GM18907 (cell line): ENCODE data around the gene NELFA.

ENCODE experiments used
- ATAC-seq: cut with Tn5 transposase; IDR thresholded peaks from one replicate; pipeline ENCODE4 v1.9.1; 2021; ENCODE audit warnings: mild to moderate bottlenecking, moderate library complexity; ENCODE audit not compliant: unreplicated experiment

Gene NELFA

DNA sequence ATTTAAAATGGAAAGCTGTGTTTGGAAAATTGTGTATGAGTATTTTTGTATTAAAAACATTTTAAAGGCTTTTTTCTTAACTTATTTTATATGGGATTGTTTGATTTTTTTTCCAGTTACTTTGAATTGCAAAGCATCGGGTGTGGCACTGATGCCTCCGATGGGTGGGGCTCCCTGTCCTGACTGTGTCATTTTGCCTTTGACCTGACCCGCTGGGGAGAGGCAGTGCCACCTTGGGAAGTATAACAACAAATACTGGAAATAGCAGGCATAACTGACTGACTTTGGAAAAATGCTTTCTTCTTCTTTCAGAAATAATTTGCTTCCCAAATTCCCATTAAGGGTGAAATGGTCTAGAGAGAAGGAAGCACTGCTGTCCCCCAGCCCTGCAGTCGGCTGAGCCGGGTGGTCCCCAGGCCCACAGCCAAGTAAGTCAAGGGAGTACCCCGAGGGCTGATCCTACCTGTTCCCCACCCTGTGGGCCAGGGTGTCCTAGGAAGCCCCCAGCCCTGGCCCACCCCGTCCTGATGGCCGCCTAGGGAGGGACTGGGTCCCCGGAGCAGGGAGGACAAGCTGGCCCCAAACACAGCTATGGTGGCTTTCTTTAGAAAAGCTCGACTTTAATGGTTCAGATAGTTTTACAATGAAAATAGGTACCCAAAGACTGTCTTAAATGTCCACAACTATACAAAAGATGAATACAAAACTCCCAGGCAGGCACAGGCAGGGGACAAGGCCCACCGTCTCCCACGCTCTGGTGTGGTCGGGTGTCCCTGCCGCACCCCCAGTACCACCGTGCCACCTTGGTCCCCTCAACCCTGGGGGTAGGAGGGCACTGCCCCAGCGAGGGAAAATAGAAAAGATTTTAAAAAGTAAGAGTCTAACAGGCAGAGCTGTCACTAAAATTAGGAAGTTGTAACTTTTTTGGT, 26.4 kb downstream of the NELFA start:
- ATAC-seq, result no peak

DNA sequence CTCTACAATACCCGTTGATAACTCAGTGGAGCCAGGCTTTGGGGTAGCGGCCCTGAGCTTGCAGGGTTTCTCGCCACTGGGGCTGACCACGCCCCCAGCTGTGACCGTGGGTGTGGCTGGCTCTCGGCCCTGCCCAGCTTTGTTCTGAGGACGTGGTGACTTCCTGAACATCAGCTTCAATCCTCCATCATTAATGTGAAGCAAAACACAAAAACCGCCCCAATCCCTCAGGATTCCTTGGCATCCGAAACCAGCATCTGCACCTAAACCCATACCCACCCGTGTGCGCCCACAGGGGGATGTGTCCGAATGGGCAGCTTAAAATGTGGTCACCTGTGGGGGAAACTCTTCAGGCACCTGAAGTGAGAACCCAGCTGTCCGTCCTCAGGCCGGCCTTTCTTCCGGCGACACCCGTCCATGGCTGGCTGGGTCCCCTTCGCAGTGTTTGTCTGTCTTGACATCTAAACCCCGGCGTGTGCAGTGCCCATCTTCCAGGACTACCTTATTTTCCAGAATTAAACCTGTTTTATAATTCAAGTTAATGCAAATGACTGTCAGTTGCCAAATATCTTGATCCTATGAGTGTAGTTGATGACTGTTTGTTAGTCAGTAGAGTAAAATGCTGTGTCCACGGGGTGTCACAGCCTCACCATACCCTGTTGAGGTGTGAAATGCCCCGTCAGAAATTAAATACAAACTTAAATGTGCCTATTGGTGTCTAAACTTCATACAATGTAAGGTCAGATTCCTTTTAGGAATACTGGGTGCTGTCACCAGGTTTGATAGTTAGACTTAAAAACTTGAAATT, 27.3 kb downstream of the NELFA start:
- ATAC-seq, result no peak

DNA sequence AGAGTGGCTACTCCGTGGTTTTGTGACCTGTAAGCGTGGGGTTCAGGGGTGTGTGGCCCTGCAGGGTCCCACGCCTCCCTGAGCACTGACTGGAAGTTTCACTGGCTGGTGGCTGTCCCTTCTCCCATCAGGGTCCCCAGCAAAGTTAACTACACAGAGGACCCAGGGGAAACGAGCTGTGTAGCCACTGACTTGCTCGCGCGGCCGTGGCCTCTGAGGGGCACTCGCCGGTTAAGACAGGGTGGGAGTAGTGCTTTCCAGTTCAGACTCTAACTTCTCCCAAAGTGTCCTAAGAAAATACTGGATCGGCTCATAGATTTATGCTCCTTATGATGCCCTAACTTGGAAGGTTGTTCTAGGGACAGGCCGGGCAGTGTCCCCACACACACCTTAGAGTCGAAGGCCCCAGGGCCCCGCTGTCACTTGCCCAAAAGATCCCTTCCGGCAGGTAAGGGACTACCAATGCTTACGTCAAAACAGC, 28.2 kb downstream of the NELFA start:
- ATAC-seq, result no peak

DNA sequence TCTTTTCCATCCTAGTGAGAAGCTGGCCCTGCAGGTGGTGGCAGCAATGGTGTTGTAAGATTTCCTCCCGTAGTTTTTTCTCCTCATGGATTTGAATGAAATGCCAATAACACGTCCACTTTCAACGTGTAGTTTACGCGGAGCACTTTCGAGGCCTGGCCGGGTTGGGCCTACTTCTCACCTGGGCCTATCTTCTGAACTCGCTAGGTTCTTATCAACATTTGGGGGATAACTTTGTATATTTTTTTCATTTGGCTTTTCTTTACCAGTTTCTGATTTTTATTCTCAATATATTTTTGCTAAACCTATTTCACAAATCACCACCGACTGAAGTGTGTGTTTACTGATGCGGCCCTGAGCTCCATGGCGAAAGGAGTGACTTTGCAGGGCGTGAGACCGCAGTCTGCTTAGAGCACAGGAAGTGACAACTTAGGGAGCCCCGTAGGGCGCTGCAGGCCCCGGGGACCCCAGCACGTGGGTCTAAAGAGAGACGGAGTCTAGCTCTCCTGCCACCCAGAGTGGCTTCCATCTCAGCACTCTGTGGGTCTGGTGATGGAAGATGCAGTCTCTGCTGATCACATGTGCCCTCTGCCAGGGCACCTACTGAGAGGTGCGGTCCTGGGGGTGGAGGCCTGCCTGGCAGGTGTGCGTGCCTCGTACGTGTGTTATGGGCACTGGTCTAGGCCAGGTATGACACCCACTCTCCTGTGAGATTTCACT, 29.1 kb downstream of the NELFA start:
- no peak for ATAC-seq

DNA sequence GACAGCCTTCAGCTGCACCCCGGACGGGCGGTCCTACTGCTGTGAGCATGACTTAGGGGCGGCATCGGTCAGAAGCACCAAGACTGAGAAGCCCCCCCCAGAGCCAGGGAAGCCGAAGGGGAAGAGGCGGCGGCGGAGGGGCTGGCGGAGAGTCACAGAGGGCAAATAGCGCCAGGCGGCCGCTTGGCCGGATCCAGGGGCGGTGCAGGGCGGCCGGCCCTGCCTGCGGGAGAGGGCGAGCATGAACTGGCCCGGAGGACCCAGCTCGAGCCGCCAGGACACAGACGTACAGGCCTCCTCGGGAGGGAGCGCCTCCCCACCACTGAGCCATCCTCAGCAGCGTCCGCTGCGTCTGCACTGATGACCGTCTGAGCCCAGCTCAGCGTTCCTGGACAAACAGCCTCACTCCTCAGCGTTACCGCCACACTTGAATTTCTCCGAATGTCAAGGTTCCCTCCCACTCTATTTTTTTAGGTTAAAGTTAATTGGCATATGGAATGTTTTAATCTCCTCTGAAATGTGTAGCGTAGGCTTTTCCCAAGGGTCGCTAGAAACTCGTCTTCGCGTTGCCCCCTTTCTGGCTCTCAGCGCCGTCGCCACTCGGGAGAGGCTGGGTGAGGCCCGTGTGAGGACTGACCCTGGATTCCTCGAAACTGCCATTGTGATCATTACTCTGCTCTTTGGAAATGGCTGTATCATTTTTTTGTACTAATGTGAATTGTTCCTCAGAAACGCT, 29.9 kb downstream of the NELFA start:
- no peak for ATAC-seq

DNA sequence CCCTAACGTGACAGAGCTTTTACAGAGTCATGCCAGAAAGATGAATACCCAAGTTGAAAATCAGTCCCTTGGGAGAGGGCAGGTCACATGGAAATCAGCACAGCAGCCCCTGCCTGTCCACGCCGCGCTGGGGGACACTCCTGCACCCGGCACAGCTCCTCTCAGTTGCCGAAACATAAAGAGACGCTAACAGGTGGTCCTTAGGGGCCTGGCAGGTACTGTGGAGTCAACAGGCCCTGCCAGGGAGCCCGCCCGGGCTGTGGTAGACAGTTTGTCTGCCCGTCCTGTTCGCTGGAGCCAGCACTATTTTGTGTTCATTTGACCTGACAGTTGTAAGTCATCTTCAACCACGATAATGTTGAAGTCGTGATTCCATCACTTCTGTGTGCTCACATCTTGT, 30.5 kb downstream of the NELFA start:
- ATAC-seq, result no peak

DNA sequence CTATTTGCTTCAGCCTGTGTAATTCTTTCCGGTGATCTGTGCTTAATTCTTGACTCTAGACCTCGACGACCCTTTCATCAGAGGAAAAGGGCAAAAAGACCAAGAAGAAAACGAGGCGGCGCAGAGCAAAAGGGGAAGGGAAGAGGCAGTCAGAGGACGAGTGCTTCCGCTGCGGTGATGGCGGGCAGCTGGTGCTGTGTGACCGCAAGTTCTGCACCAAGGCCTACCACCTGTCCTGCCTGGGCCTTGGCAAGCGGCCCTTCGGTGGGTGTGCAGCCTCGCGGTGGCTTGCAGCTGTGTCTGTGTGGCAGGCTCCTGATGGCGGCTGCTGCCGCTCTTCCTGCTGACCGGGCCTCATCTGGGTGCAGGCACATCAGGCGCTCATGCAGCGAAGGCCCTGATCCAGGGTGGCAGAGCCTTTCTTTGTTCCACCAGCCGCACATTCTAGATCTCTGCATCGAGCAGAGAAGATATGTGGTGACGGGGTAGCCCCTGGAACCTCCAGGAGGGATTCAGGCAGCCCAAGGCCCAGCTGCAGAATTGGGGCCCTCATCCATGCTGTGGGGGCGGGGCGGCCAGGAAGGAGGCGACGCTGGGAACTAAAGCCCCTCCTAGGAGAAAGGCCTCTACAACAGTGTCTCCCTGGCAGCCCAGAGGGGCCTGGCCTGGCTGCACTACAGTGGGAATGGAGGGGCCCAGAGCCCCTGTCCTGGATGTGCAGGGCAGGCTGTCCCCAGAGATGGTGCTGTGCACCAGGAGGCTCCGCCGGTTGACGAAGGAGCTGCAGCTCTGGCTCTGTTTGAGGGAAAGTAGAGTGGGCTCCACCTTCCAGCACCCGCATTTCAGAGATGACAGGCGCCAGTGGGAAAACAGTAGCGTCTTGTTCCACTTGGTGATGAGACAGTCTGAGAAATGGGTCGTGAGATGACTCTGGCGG, 32.1 kb downstream of the NELFA start:
- ATAC-seq, result no peak

DNA sequence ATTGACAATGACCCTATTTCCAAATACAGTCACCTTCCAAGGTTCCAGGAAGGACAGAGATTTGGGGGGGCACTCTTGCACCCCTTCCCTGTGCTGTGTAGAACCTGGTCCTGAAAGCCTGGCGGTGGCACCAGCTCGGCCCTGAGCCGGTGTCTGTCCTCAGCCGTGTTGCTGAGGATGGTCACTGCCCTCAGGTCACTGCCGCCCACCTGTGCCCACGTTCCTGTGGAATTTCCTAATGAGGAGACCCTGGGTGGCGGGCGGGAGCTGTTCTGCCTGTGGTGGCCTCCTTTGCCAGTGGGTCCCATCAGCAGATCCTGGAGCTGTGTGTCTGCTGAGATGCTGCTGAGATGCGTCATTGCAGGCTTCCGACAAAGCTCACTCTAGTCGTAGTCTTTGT, 32.9 kb downstream of the NELFA start:
- ATAC-seq, result no peak

DNA sequence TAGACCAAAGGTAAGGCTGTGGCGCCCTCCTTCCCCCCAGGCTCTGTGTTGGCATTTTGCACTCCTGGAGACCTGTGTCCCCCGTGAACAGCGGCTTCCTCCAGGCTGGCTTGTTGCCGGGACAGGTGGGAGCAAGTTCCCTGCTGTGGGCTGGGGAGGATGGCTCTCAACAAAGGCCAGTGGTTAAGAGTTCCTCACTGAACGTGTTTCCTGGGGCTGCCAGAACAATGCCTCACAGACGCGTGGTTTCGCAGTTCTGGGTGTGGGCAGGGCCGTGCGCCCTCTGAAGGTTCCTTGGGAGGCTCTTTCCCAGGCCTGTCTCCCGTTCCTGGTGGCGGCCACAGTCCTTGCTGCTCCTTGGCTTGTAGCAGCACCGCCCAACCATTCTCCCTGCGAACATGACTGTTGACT, 33.4 kb downstream of the NELFA start:
- no peak for ATAC-seq

DNA sequence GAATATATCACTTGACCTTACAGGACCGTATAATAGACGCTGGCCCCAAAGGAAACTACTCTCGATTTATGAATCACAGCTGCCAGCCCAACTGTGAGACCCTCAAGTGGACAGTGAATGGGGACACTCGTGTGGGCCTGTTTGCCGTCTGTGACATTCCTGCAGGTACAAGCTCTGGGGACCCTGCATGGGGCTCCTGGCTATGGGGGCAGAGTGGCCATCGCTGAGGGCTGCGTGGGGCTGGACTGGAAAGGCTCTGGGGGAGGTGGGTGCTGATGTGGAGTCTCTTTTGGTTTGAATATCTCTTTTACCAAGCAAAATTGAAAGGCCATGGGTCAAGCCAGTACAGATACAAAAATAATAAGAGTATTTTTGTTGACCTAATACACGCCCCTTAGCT, 33.9 kb downstream of the NELFA start:
- no peak for ATAC-seq

DNA sequence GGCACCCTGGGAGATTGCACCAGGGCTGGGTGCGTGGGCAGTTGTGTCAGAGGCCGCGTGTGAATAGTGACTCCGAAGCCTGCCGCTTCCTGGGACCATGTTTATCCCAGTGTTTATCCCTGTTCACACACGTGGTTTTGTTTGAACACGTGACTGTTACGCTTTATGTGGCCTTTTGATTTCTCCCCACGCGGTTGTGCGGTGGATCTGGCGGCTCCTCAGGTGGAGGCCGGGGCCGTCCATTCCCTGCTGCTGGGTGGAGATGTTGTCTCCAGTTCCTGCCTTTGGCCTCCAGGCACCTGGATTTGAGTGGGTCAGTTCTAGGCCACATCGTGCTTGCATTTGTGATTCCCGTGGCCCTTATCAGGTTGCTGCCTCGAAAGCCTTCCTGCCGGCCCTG, 35.1 kb downstream of the NELFA start:
- no peak for ATAC-seq

DNA sequence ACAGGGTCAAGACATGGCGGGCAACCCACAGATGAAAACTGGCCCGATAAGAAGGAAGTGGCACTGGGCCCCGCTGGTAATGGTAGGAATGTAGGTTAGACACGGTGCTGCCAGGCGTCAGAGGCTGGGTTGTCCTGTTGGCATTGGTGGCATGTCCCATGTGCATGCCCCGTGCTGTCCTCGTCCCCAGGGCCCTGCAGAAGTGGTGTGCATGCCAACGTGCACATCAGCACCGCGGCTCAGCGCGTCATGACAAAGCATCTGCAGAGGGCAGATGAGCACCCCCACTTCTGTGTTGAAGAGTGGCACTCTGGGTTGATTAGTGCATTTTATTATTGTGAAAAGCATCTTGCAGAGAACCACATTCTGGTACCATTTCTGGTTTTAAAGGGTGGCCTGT, 35.6 kb downstream of the NELFA start:
- no peak for ATAC-seq

DNA sequence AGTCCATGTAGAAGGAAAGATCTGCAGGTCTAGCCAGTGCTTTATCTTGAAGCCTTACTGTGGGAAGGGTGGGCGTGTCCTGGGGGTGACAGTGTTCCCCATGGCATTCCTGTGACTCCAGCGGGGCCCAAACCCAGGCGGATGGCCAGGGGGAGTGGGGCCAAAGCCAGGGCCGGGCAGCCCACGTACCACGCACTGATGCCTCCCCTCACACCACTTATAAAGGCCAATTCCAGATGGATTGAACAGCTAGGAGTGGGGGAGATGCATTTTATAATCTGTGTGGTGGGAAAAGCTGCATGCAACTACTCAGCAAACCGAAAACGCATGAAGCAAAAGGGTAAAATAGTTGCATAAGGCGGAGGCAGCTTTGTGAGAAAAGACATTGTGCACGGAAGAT, 36.4 kb downstream of the NELFA start:
- ATAC-seq, result no peak

DNA sequence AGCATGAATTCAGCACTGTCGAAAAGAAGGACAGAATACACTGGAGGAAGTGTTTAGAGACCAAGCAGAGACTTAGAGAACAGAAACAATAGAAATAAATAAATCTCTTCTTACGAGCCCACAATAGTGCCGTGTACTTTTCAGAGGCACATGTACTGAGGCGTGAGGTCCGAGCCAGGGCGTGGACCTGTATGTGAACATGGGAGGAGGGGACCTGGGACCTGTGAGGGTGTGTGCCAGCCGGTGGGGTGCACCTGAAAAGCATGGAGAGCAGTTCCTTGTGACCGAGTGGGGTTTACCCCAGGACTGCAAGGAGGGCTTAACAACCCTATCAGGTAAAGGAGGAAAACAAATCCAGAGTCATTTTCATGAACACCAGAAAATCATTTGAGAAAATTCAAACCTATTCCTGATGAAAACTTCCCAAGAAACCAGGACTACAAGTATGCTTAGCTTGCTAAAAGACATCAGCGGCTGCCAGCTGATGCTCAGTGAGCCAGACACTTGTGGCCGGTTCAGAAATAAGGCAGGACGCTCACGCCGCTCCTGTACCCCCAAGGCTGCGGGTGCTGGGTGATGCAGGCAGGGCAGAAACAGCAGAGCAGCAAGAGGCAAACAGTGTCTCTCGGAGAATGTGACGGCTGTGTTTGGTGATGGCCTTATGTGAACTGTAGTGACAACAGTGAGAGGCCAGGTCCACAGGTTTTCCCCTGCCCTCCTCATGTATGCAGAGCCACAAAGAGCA, 37.1 kb downstream of the NELFA start:
- ATAC-seq, result no peak

DNA sequence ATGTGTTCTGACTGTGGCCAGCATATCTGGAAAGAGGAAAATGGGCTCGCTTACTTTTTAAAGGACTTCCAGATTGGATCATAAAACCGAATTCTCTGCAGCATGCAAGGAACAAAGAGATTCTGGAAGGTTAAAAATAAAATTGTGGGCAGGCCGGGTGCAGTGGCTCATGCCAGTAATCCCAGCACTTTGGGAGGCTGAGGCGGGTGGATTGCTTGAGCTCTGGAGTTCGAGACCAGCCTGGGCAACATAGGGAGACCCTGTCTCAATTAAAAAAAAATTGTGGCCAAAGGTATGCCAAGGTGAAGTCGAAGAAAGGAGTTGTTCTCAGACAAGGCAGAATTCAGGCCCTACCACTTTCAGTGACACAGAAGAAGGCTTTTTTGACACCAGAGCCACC, 37.8 kb downstream of the NELFA start:
- no peak for ATAC-seq

DNA sequence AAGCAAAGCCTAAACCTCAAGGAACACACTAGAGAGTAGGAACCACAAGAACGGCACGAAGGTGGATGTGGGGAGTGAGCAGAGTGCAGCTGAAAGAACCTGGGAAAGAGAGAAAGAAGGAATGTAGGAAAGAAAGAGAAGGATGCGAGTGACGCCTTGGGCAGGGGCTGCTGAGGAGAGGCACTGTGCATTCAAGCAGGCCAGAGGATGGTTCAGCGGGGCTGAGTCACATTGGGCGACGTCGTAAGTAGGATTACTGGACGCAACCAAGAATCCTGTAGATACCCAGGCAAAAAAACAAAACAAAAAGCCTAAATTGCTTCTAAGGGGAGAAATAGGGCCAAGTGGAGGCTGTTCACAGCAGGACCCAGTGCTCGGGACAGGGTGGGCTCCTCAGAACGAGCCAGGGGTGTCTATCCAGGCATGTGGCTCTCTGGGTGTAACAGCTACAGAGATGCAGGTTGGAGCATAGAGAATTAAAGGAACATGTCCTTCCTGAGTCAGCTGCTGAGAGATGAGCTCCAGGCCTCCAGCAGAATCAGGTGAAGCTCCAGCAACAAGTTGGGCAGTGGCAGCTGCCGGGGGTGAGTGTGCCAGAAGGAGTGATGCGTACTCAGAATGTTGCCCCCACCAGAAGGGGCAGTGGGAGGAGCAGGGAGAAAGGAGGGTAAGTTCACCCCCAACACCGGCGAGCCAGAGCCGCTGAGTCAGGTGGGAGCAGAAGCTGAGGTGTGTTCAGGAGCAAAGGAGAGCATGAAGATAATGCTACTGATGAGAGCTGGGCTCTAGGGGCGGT, 38.6 kb downstream of the NELFA start:
- no peak for ATAC-seq

DNA sequence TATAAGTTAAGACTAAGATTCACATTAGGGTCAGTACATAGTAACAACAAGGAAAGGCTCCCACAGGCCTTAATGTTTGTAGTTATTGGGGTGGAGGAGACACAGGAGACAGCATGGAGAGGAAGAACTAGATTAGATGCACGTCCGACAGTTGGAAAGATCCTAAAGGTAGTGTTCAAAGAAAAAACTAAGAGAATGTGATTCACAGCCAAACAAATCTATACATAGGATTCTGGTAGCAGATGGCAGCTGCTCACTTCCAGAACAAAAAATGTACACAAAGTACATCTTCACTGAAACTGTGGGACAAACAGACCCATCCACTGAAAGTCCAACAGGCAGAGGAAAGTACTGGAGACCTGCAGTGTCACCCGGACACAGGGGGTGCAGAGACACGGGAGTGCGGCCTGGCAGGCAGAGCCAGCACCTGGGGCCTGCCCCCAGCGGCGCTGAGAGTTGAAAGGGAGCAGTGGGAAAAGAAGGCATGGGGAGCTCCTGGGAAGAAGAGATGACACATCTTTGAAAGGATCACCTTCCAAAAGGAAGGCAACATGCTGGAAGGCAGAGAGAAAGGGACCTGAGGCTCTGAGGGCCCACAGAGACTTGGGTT, 40.0 kb downstream of the NELFA start:
- ATAC-seq, result no peak
